Stimulated activated CD4-positive, alpha-beta T cell treated with anti-CD3 and anti-CD28 coated beads, Interleukin-1b, Interleukin-23, amount 100 ng/mL, for 48 hours (primary cell): Measurements from ENCODE around the gene FIP1L1.
"Not testable (repeated sequence)": the region's sequence is repeated elsewhere in the genome, so short reads cannot be mapped to it uniquely, and the experiment has no call there.

ENCODE experiments used
- DNase-seq: peaks from one replicate; pipeline ENCODE4 v3.0.0-alpha.2; 2020

FIP1L1 gene

GRCh38 chr4:53380221-53380620 lies 2.8 kb downstream of the FIP1L1 start:
- no peak for DNase-seq

DNA sequence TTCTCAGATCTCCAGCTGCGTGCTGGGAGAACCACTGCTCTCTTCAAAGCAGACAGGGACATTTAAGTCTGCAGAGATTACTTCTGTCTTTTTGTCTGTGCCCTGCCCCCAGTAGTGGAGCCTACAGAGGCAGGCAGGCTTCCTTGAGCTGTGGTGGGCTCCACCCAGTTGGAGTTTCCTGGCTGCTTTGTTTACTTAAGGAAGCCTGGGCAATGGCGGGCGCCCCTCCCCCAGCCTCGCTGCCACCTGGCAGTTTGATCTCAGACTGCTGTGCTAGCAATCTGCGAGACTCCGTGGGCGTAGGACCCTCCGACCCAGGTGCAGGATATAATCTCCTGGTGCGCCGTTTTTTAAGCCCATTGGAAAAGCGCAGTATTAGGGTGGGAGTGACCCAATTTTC lies 32.0 kb downstream of the FIP1L1 start:
- DNase-seq = not testable (repeated sequence)

- no peak for DNase-seq
Measured at GRCh38 chr4:53419208-53419607, 41.8 kb downstream of the FIP1L1 start.

- no peak for DNase-seq
Measured at GRCh38 chr4:53421791-53422190, 44.4 kb downstream of the FIP1L1 start.

- DNase-seq = no peak
Measured at GRCh38 chr4:53422367-53422766, 44.9 kb downstream of the FIP1L1 start.

DNA sequence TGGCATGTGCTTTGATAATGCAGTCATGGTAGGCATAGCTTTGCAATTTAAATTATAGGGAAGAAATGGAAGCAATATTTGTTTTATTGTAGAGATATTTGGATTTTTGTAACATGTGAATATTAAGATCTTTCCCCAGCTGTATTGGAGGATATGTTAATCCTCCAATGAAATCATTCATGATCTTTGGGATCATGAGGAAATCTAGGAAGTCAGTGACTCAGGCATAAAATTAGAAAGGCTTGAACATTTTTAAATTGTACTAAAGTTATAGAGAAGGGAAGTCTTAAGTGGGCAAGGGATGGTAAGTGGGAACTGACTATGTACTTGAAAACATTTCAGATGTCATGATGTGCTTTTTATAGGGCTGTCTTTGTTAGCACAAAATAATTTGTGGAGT lies 46.8 kb downstream of the FIP1L1 start:
- no peak for DNase-seq

- no peak for DNase-seq
Measured at GRCh38 chr4:53427366-53427765, 49.9 kb downstream of the FIP1L1 start.

DNA sequence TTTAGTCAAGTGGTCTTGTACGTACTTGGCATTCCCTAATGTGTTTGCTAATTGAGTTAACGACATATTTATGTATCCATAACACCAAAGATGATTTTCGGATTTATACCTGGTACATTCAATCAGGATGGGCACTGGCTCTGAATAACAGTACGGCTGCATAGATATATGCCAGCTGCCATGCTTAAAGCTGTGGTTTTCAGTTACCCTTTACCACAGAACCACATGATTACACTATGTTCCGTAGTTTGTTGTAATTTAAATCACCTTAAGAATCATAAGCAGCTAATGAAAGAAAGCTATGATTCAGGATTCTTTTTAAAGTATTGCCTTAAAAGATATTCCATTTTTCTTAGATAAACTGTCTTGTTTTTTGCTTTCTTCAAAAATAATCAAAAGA lies 53.6 kb downstream of the FIP1L1 start:
- no peak for DNase-seq

GRCh38 chr4:53432528-53433424 lies 55.3 kb downstream of the FIP1L1 start:
- no peak for DNase-seq

GRCh38 chr4:53436251-53436650 lies 58.8 kb downstream of the FIP1L1 start:
- no peak for DNase-seq

DNA sequence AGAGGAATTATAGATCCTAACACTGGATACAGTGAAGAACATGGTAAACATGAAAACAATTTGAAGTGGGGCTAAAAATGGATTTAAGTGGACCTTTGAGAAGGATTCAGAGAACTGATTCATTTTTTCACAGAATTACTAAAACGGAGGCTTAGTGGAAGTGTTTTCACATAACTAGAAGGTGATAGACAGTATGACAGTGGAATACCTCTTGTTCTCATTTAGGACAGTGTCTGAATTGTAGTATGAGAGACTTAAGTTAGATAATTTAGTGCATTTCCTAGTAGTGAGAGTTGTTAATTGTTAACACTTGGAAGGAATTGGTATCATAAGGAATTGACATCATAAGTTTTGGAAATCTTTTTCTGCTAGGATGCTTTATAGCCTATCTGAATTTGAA lies 64.1 kb downstream of the FIP1L1 start:
- no peak for DNase-seq

- DNase-seq = no peak
Measured at GRCh38 chr4:53444954-53445353, 67.5 kb downstream of the FIP1L1 start.

GRCh38 chr4:53450773-53451172 lies 73.3 kb downstream of the FIP1L1 start:
- DNase-seq = no peak

DNA sequence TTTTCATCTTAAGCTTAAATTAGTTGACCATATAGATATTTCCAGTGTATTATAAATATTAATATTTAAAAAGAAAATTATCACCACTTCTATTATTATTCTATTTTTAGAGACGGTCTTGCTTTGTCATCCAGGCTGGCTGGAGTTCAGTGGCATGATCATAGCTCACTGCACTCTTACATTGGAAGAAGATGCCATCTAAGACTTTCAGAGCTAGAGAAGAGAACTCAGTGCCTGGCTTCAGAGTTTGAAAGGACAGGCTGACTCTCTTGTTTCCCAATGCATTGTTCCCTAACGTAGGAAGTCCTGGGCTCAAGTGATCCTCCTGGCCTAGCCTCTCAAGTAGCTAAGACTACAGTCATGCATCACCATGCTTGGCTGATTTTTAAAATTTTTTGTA lies 75.9 kb downstream of the FIP1L1 start:
- no peak for DNase-seq

- no peak for DNase-seq
Measured at GRCh38 chr4:53455766-53456165, 78.3 kb downstream of the FIP1L1 start.

GRCh38 chr4:53456178-53456577 lies 78.7 kb downstream of the FIP1L1 start:
- no peak for DNase-seq

GRCh38 chr4:53459548-53459947 lies 82.1 kb downstream of the FIP1L1 start:
- no peak for DNase-seq

DNA sequence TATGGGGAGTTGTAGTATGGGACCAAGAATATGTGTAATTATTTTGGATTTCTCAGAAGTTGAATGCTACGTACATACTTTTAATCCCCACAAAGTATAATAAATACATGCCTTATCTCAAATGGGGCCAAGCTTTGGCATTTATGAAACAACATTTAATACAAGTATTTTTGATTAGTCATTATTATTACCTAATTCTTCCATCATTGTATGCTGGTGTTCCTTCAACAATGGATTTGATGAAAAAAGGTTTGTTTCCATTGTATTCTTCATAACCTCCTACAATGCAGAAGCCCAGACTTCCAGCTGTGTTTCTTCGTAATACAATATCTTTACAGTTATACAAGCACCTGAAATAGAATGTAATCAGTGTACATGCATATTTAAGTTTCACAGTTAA lies 83.8 kb downstream of the FIP1L1 start:
- no peak for DNase-seq

GRCh38 chr4:53463340-53463739 lies 85.9 kb downstream of the FIP1L1 start:
- DNase-seq = no peak

GRCh38 chr4:53465281-53465680 lies 87.8 kb downstream of the FIP1L1 start:
- DNase-seq = no peak

DNA sequence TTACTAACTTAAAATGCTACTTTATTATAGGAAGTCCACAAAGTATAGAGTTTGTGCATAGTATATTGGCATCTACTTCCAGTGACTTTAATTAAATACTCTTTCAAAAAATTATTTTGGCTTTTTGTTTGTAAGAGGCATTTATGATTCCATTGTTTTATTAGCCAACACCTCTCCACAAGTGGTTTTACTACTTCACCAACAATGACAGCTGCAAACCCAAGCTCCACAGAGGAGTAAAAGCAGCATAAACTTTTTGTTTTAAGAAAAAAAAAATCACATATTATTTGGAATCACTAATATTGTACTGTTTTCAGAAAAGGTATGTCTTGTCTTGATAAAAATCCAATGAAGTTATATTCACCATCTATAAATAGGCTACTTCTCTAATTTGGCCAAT lies 88.5 kb downstream of the FIP1L1 start:
- no peak for DNase-seq

DNA sequence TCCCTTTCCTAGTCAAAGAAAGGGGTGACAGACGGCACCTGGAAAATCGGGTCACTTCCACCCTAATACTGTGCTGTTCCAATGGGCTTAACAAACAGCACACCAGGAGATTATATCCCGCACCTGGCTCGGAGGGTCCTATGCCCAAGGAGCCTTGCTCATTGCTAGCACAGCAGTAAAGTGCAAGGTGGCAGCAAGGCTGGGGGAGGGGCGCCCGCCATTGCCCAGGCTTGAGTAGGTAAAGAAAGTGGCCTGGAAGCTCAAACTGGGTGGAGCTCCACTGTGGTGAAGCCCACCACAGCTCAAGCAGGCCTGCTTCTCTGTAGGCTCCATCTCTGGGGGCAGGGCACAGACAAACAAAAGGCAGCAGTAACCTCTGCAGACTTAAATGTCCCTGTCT lies 89.1 kb downstream of the FIP1L1 start:
- not testable (repeated sequence) for DNase-seq

DNA sequence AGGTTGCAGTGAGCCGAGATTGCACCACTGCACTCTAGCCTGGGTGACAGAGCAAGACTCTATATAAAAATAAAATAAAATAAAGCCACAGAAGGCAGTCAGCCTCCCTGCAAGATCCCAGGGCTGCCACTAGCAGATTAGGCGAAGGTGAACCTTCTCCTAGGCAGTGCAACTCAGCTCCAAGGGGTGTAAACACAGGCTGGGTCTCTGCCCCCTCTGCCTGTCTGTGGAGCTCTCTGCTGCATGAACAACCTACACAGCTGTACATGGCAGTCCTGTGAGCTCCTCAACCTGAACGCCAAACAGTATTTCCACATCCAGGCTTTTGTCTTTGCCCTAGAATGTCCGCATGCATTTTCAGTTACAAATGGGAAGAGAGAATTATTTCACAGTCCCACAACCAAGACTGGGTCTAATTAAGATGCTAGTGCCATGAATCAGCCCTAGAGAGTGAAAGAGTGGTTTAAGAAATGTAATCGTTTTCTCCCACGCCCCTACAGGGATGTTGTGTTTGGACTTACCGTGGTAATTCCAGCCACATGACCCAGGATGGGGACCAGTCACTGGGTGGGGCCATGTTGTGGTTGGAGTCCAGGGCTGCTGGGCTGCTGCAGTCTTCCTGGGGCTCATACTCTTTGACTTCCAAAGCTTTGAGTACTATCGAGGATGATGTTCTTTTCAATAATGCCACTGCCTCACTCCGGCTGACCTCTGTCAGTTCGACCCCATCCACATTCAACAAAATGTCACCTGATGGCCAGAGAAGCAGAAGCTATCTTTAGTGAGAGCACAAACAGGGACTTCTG lies 99.0 kb downstream of the FIP1L1 start:
- no peak for DNase-seq

- DNase-seq = no peak
Measured at GRCh38 chr4:53477038-53477565, 99.7 kb downstream of the FIP1L1 start.
